HCT116 (cell line): Measurements from ENCODE around the gene FBXL14. TPM values are rescaled to one million over a fixed set of nuclear protein-coding genes. Genes with fewer than 3 reads are reported as not detected.

Source experiments
- ATAC-seq: fragments of 200-7000 bp; cut with Tn5 transposase; 2 replicates; pipeline ENCODE4 v1.9.1; 2020; ENCODE audit warnings: mild to moderate bottlenecking, moderate library complexity
- BruUV-seq: library from RNA; stranded (reverse); fragments of 400-500 nt; replicated peaks from 2 replicates; lab custom pipeline; 2021; lab: Mats Ljungman, UMichigan
- CTCF ChIA-PET: fragments of 300-600 bp; sonication (Branson Sonifier 250); formaldehyde crosslinking; loops from one replicate; lab custom pipeline; 2021; ENCODE audit warnings: antibody characterized with exemption; lab: Charles Lee
- POLR2A ChIA-PET: fragments of 300-600, 350-600 bp; sonication (Branson Sonifier 250); formaldehyde crosslinking; loops from one replicate; lab custom pipeline; 2021; ENCODE audit warnings: antibody characterized with exemption; lab: Charles Lee
- RAD21 ChIA-PET, 2 experiments: fragments of 300-600 bp; sonication (Branson Sonifier 250); formaldehyde crosslinking; loops; one replicate each; lab custom pipeline; 2023; ENCODE audit warnings: low total read pairs in 2 of 2; ENCODE audit not compliant: uncharacterized antibody in 2 of 2, unreplicated experiment in 2 of 2, low non-redundant PET in 1 of 2; lab: Charles Lee
- DNase-seq: peaks from one replicate; pipeline ENCODE4 v3.0.0-alpha.2; 2010; ENCODE audit warnings: low read depth, low spot score
- H2AFZ ChIP-seq: fragments of 200-600 bp; shearing (Covaris generic), sonication (generic); 2 replicates; pipeline ENCODE4 v1.6.1; 2017; ENCODE audit warnings: low read depth, mixed run types, mixed read lengths, antibody characterized with exemption, low read length; ENCODE audit not compliant: poor library complexity, severe bottlenecking
- H3K27ac ChIP-seq: 2 replicates; pipeline ENCODE4 v1.5.1; 2012; ENCODE audit warnings: low read depth, low read length
- H3K27me3 ChIP-seq: fragments of 200-600 bp; sonication (generic); 2 replicates; pipeline ENCODE4 v1.6.1; 2016; ENCODE audit warnings: mixed run types, low read length, mixed read lengths; ENCODE audit not compliant: insufficient read depth
- H3K36me3 ChIP-seq, 2 experiments: fragments of 200-500 bp in 1 of 2; fragments of 200-600 bp in 1 of 2; sonication (Bioruptor generic) in 1 of 2; sonication (generic) in 1 of 2; 2 replicates each; pipeline versions ENCODE4 v1.5.1 to v1.6.1; 2014 to 2016; ENCODE audit warnings: low read length in 2 of 2, inconsistent platforms in 1 of 2, mixed read lengths in 1 of 2, mixed run types in 1 of 2; ENCODE audit not compliant: insufficient read depth in 2 of 2, control insufficient read depth in 1 of 2
- H3K4me1 ChIP-seq, 2 experiments: fragments of 200-600 bp in 1 of 2; sonication (generic) in 1 of 2; 2 replicates each; pipeline versions ENCODE4 v1.5.1 to v1.6.1; 2012 to 2017; ENCODE audit warnings: low read length in 2 of 2, inconsistent platforms in 1 of 2, mild to moderate bottlenecking in 1 of 2, mixed read lengths in 1 of 2, mixed run types in 1 of 2, moderate library complexity in 1 of 2; ENCODE audit not compliant: insufficient read depth in 2 of 2, control insufficient read depth in 1 of 2
- H3K4me2 ChIP-seq: fragments of 200-600 bp; sonication (generic); 2 replicates; pipeline ENCODE4 v1.6.1; 2017; ENCODE audit warnings: mixed run types, low read length, mixed read lengths
- H3K4me3 ChIP-seq, 2 experiments: fragments of 200-600 bp in 1 of 2; sonication (generic) in 1 of 2; replicated peaks in 1 of 2; 2 replicates each; pipeline ENCODE4 v1.5.1; 2011 to 2016; ENCODE audit warnings: low read length in 2 of 2, control low read depth in 1 of 2, low read depth in 1 of 2, mild to moderate bottlenecking in 1 of 2, mixed read lengths in 1 of 2, mixed run types in 1 of 2
- H3K79me2 ChIP-seq: fragments of 200-600 bp; sonication (generic); 2 replicates; pipeline ENCODE4 v1.6.1; 2017; ENCODE audit warnings: mild to moderate bottlenecking, mixed run types, low read length, moderate library complexity, mixed read lengths; ENCODE audit not compliant: insufficient read depth
- H3K9ac ChIP-seq: fragments of 200-600 bp; sonication (generic); 2 replicates; pipeline ENCODE4 v1.6.1; 2016; ENCODE audit warnings: low read length, mixed read lengths
- H3K9me2 ChIP-seq: fragments of 200-600 bp; sonication (generic), shearing (Covaris generic); 2 replicates; pipeline ENCODE4 v1.6.1; 2017; ENCODE audit warnings: mixed run types, mild to moderate bottlenecking, moderate library complexity; ENCODE audit not compliant: insufficient read depth
- H3K9me3 ChIP-seq, 2 experiments: fragments of 200-500 bp in 1 of 2; fragments of 200-600 bp in 1 of 2; sonication (Bioruptor generic) in 1 of 2; sonication (generic) in 1 of 2; 2 replicates each; pipeline ENCODE4 v1.6.1; 2014 to 2017; ENCODE audit warnings: low read length in 2 of 2, mixed read lengths in 2 of 2, inconsistent platforms in 1 of 2, low read depth in 1 of 2, mild to moderate bottlenecking in 1 of 2, mixed run types in 1 of 2, moderate library complexity in 1 of 2; ENCODE audit not compliant: control insufficient read depth in 1 of 2, insufficient read depth in 1 of 2
- H4K20me1 ChIP-seq: fragments of 200-600 bp; sonication (generic), shearing (Covaris generic); 2 replicates; pipeline ENCODE4 v1.6.1; 2017; ENCODE audit warnings: mixed run types, mild to moderate bottlenecking, moderate library complexity; ENCODE audit not compliant: insufficient read depth
- ATF3 ChIP-seq: IDR thresholded peaks from 2 replicates; pipeline ENCODE4 v1.6.1; 2012
- CEBPB ChIP-seq: IDR thresholded peaks from 2 replicates; pipeline ENCODE4 v1.6.1; 2012; ENCODE audit warnings: low read depth
- CTCF ChIP-seq, 3 experiments: fragments of 200-600 bp in 1 of 3; sonication (generic) in 1 of 3; IDR thresholded peaks in 2 of 3; conservative IDR thresholded peaks in 1 of 3; 2 replicates each; pipeline ENCODE4 v1.5.1; 2012 to 2017; ENCODE audit warnings: low read depth in 2 of 3, low read length in 2 of 3, antibody characterized with exemption in 1 of 3, borderline replicate concordance in 1 of 3, control low read depth in 1 of 3, mild to moderate bottlenecking in 1 of 3, mixed read lengths in 1 of 3, mixed run types in 1 of 3, moderate library complexity in 1 of 3; ENCODE audit not compliant: insufficient read depth in 1 of 3
- FOSL1 ChIP-seq: IDR thresholded peaks from 2 replicates; pipeline ENCODE4 v1.6.1; 2012; ENCODE audit warnings: low read depth
- JUND ChIP-seq: IDR thresholded peaks from 2 replicates; pipeline ENCODE4 v1.6.1; 2012
- POLR2A ChIP-seq: IDR thresholded peaks from 2 replicates; pipeline ENCODE4 v1.7.0; 2011; ENCODE audit warnings: borderline replicate concordance; ENCODE audit not compliant: insufficient read depth, insufficient read length; ENCODE audit errors: extremely low read depth
- SIN3A ChIP-seq: IDR thresholded peaks from 2 replicates; pipeline ENCODE4 v1.6.1; 2012; ENCODE audit warnings: low read depth
- SRF ChIP-seq: IDR thresholded peaks from 2 replicates; pipeline ENCODE4 v1.6.1; 2012; ENCODE audit warnings: low read depth
- YY1 ChIP-seq: IDR thresholded peaks from 2 replicates; pipeline ENCODE4 v1.6.1; 2011; ENCODE audit warnings: low read length, low read depth, moderate library complexity, mild to moderate bottlenecking; ENCODE audit not compliant: insufficient replicate concordance; ENCODE audit errors: extremely low read depth
- ZFX ChIP-seq: fragments of 450-650 bp; IDR thresholded peaks from 2 replicates; pipeline ENCODE4 v1.6.1; 2017
- ZNF274 ChIP-seq: fragments of 200-500 bp; sonication (Bioruptor generic); IDR thresholded peaks from 2 replicates; pipeline ENCODE4 v1.6.1; 2014; ENCODE audit warnings: mild to moderate bottlenecking, low read depth, low read length, inconsistent platforms
- intact Hi-C: fragments of 100-400 bp; cut with micrococcal nuclease; formaldehyde crosslinking; loops from 2 replicates; pipeline ENCODE4 v1.10.0; 2022
- total RNA-seq: library from RNA; stranded (reverse); gene quantifications from one replicate; pipeline ENCODE4 v1.2.1, GENCODE V29; 2021; ENCODE audit not compliant: unreplicated experiment

The FBXL14 gene
- total RNA-seq, 1 experiment from 2014 or later: 19.0 TPM

- no peaks in the 10 kb centered on the region for H3K9me3 ChIP-seq
- ChIA-PET CTCF (no interaction called here), RAD21 (no interaction called here), POLR2A (interaction anchor here (0.6 kb wide), 1 partner anchor 166 kb away, joined by 3 read pairs; no protein-coding TSS in a partner anchor)
- intact Hi-C loops: no loop called here
- DNase-seq: no peak
- H3K9me2 ChIP-seq: no peaks in the 10 kb centered on the region
- no peak overlapping the region for H3K4me3 ChIP-seq
- H3K36me3 ChIP-seq: no peaks in the 10 kb centered on the region
- no peak overlapping the region for H3K4me2 ChIP-seq
- no peaks in the 10 kb centered on the region for H3K79me2 ChIP-seq
- H3K9ac ChIP-seq: no peak overlapping the region
- H3K27me3 ChIP-seq: peaks cover 16% of the 10 kb centered on the region
- H2AFZ ChIP-seq: no peak overlapping the region
- H3K4me1 ChIP-seq: no peaks in the 10 kb centered on the region
- no peak for ATAC-seq
- BruUV-seq: no TSS peak
- no peaks in the 10 kb centered on the region for H4K20me1 ChIP-seq
- TF ChIP-seq CEBPB (no peak), ZFX (no peak), JUND (no peak), SIN3A (no peak), CTCF (IDR thresholded peaks at IDR 0.05 in 2 of 3, conservative IDR thresholded peaks at IDR 0.05 in 1 of 3; ENCODE audit: borderline replicate concordance in 1 of 3, insufficient read depth in 1 of 3, low read depth in 2 of 3, low read length in 2 of 3) (no peak), ATF3 (no peak), ZNF274 (no peak), FOSL1 (no peak), YY1 (no peak), POLR2A (no peak), SRF (no peak)
- H3K27ac ChIP-seq: no peak overlapping the region
These were observed 65.6 kb downstream of the FBXL14 start for GRCh38 chr12:1528791-1529190.
